Astrocyte of the cerebellum (primary cell): ENCODE results near the gene SNAI3.

ENCODE experiments used
- DNase-seq: peaks from one replicate; pipeline ENCODE4 v3.0.0-alpha.2; 2011; ENCODE audit warnings: low read depth
- H3K4me3 ChIP-seq: 2 replicates; pipeline ENCODE4 v1.5.1; 2011; ENCODE audit warnings: mild to moderate bottlenecking, low read depth, low read length, moderate library complexity
- CTCF ChIP-seq: IDR thresholded peaks from 2 replicates; pipeline ENCODE4 v1.5.1; 2012; ENCODE audit warnings: low read length, low read depth, moderate library complexity, mild to moderate bottlenecking; ENCODE audit errors: missing control alignments
- in situ Hi-C: cut with HindIII; loops from 2 replicates; pipeline ENCODE4 v1.10.0; 2017; ENCODE audit warnings: low sequenced_read_pairs

SNAI3 gene

GRCh38 chr16:88686439-88687253 is at the start of gene SNAI3:
TSS of gene SNAI3 (minus strand) at chr16:88686507. CDS start at chr16:88686406, 101 bp downstream.
- no peak for TF ChIP-seq CTCF
- in situ Hi-C loops = no loop called here
- H3K4me3 ChIP-seq = peak within 1 kb of the TSS; percentile 32

GRCh38 chr16:88736088-88736487 is 49.8 kb upstream of the SNAI3 start:
- in situ Hi-C loops = no loop called here
- no peak overlapping the region for H3K4me3 ChIP-seq
- no peak for DNase-seq
- no peak for TF ChIP-seq CTCF

More at GRCh38 chr16:88686439-88687253, at the start of gene SNAI3:
- DNase-seq = no peak

- DNase-seq = no peak
- in situ Hi-C loops = no loop called here
- H3K4me3 ChIP-seq = no peak overlapping the region
- no peak for TF ChIP-seq CTCF
Observed at GRCh38 chr16:88735616-88736015, 49.3 kb upstream of the SNAI3 start.

- in situ Hi-C loops = no loop called here
- DNase-seq = no peak
- no peak for TF ChIP-seq CTCF
- no peak overlapping the region for H3K4me3 ChIP-seq
Observed at GRCh38 chr16:88735121-88735520, 48.8 kb upstream of the SNAI3 start.

- DNase-seq = no peak
- no peak for TF ChIP-seq CTCF
- H3K4me3 ChIP-seq = no peak overlapping the region
- in situ Hi-C loops = no loop called here
Observed at GRCh38 chr16:88734361-88734728, 48.0 kb upstream of the SNAI3 start.

GRCh38 chr16:88733630-88734360 is 47.5 kb upstream of the SNAI3 start:
- in situ Hi-C loops = no loop called here
- DNase-seq = no peak
- TF ChIP-seq CTCF = no peak
- H3K4me3 ChIP-seq = no peak overlapping the region
